ENCODE results near the gene TBXAS1.
A peak's percentile ranks its signal among the peaks of the same experiment; 100 is the strongest.

TBXAS1 gene

GRCh38 chr7:139829025-139829774 is at the start of gene TBXAS1:
TBXAS1 (plus strand) TSS chr7:139829264; CDS start chr7:139829391, 127 bp downstream.
- Histone ChIP-seq H3K36me3 (ENCODE audit: insufficient read depth, low read length) (no peaks in the 10 kb centered on the region), H2AFZ (ENCODE audit: low read length) (peak within 1 kb of the TSS; percentile 79), H3K9ac (ENCODE audit: low read depth, low read length, poor library complexity, severe bottlenecking) (peak within 1 kb of the TSS; percentile 32), H4K20me1 (ENCODE audit: insufficient read depth, low read length, poor library complexity, severe bottlenecking) (no peaks in the 10 kb centered on the region), H3F3A (ENCODE audit: low read depth) (no peaks in the 10 kb centered on the region), H3K79me2 (ENCODE audit: insufficient read depth, low read length) (no peaks in the 10 kb centered on the region), H3K9me2 (replicated peaks; ENCODE audit: low read depth, low read length) (no peaks in the 10 kb centered on the region), H3K27me3 (ENCODE audit: insufficient read depth, low read length, poor library complexity, severe bottlenecking) (no peaks in the 10 kb centered on the region), H3K9me3 (ENCODE audit: insufficient read depth, low read depth, low read length) (no peaks in the 10 kb centered on the region), H3K4me3 (ENCODE audit: low read length, poor library complexity, severe bottlenecking) (peak within 1 kb of the TSS; percentile 65), H3K4me1 (ENCODE audit: insufficient read depth, low read length, poor library complexity, severe bottlenecking) (peaks cover 30% of the 10 kb centered on the region), H3K4me2 (ENCODE audit: low read depth, low read length, poor library complexity, severe bottlenecking) (peak within 1 kb of the TSS; percentile 70)
- TF ChIP-seq CTCF (conservative IDR thresholded peaks at IDR 0.05; ENCODE audit: low read length) (no peak), EZH2phosphoT487 (IDR thresholded peaks at IDR 0.05; ENCODE audit: borderline replicate concordance) (no peak)

- Histone ChIP-seq H3K79me2 (ENCODE audit: insufficient read depth, low read length) (peaks cover 5% of the 10 kb centered on the region; the same call in 1 of the 2 replicates), H4K20me1 (ENCODE audit: insufficient read depth, low read length, poor library complexity, severe bottlenecking) (no peaks in the 10 kb centered on the region), H3K9me2 (replicated peaks; ENCODE audit: low read depth, low read length) (no peaks in the 10 kb centered on the region), H3K27me3 (ENCODE audit: insufficient read depth, low read length, poor library complexity, severe bottlenecking) (no peaks in the 10 kb centered on the region), H2AFZ (ENCODE audit: low read length) (no peak overlapping the region), H3K4me1 (ENCODE audit: insufficient read depth, low read length, poor library complexity, severe bottlenecking) (peaks cover 9% of the 10 kb centered on the region), H3K4me3 (ENCODE audit: low read length, poor library complexity, severe bottlenecking) (no peak overlapping the region), H3F3A (ENCODE audit: low read depth) (no peaks in the 10 kb centered on the region), H3K36me3 (ENCODE audit: insufficient read depth, low read length) (no peaks in the 10 kb centered on the region), H3K9me3 (ENCODE audit: insufficient read depth, low read depth, low read length) (no peaks in the 10 kb centered on the region), H3K9ac (ENCODE audit: low read depth, low read length, poor library complexity, severe bottlenecking) (no peak overlapping the region), H3K4me2 (ENCODE audit: low read depth, low read length, poor library complexity, severe bottlenecking) (no peak overlapping the region)
- TF ChIP-seq CTCF (conservative IDR thresholded peaks at IDR 0.05; ENCODE audit: low read length) (no peak), EZH2phosphoT487 (IDR thresholded peaks at IDR 0.05; ENCODE audit: borderline replicate concordance) (no peak)
Observed at GRCh38 chr7:139782932-139783331, 46.1 kb upstream of the TBXAS1 start.

- no peaks in the 10 kb centered on the region for H3K9me3 ChIP-seq (ENCODE audit: insufficient read depth, low read depth, low read length)
- no peaks in the 10 kb centered on the region for H4K20me1 ChIP-seq (ENCODE audit: insufficient read depth, low read length, poor library complexity, severe bottlenecking)
- TF ChIP-seq CTCF (conservative IDR thresholded peaks at IDR 0.05; ENCODE audit: low read length) (no peak), EZH2phosphoT487 (IDR thresholded peaks at IDR 0.05; ENCODE audit: borderline replicate concordance) (no peak)
- H3K36me3 ChIP-seq (ENCODE audit: insufficient read depth, low read length): no peaks in the 10 kb centered on the region
- H2AFZ ChIP-seq (ENCODE audit: low read length): no peak overlapping the region
- H3K79me2 ChIP-seq (ENCODE audit: insufficient read depth, low read length): peaks cover under 1% of the 10 kb centered on the region; the same call in 1 of the 2 replicates
- peaks cover 6% of the 10 kb centered on the region for H3K4me1 ChIP-seq (ENCODE audit: insufficient read depth, low read length, poor library complexity, severe bottlenecking)
- H3K27me3 ChIP-seq (ENCODE audit: insufficient read depth, low read length, poor library complexity, severe bottlenecking): no peaks in the 10 kb centered on the region
- H3K4me3 ChIP-seq (ENCODE audit: low read length, poor library complexity, severe bottlenecking): no peak overlapping the region
- no peaks in the 10 kb centered on the region for H3F3A ChIP-seq (ENCODE audit: low read depth)
- H3K9me2 ChIP-seq (replicated peaks; ENCODE audit: low read depth, low read length): no peaks in the 10 kb centered on the region
- H3K4me2 ChIP-seq (ENCODE audit: low read depth, low read length, poor library complexity, severe bottlenecking): no peak overlapping the region
- no peak overlapping the region for H3K9ac ChIP-seq (ENCODE audit: low read depth, low read length, poor library complexity, severe bottlenecking)
Observed at GRCh38 chr7:139783647-139784385, 45.2 kb upstream of the TBXAS1 start.

All from Loucy (cell line).